ENCODE data around the gene SLC4A1AP. TPM values are rescaled to one million over a fixed set of nuclear protein-coding genes. Genes with fewer than 3 reads are reported as not detected.

Gene SLC4A1AP
- total RNA-seq, 5 donors from 2014 or later (not counting 1 experiment from before 2014, with no cell fraction given): 21.1 to 24.2 (median 21.8) TPM

GRCh38 chr2:27739058-27739373 lies 75.3 kb downstream of the SLC4A1AP start:
- H3K4me3 ChIP-seq (ENCODE audit: control insufficient read depth in 1 of 2, extremely low read depth in 1 of 2, low read length in 1 of 2): no peak overlapping the region
- no peak for ATAC-seq (replicated peaks in 1 of 4)
- H3K27ac ChIP-seq (ENCODE audit: low read length): no peak overlapping the region
- Mint-ChIP-seq H3K9me3 (no peaks in the 10 kb centered on the region), H3K27ac (no peak overlapping the region), H3K36me3 (no peaks in the 10 kb centered on the region), H3K27me3 (peaks cover 0 to 1% of the 10 kb centered on the region in 2 donors), H3K4me1 (peaks cover 8 to 17% (median 15%) of the 10 kb centered on the region in 3 donors), H3K4me3 (no peak overlapping the region)
- CTCF ChIA-PET: no interaction called here
- no peaks in the 10 kb centered on the region for H3K36me3 ChIP-seq (ENCODE audit: control insufficient read depth in 2 of 2, extremely low read depth in 1 of 2, insufficient read depth in 1 of 2, low read length in 1 of 2)
- H3K27me3 ChIP-seq (replicated peaks in 1 of 2; ENCODE audit: control insufficient read depth in 2 of 2, extremely low read depth in 1 of 2, insufficient read depth in 2 of 2, low read length in 1 of 2): peaks cover 0 to 8% of the 10 kb centered on the region in 2 experiments
- DNase-seq: no peak
- no peaks in the 10 kb centered on the region for H3K9me3 ChIP-seq
- POLR2A ChIA-PET: no interaction called here
- H3K4me1 ChIP-seq (ENCODE audit: control insufficient read depth in 1 of 2, extremely low read depth in 1 of 2, insufficient read depth in 2 of 2, low read length in 2 of 2): peaks cover 0 to 16% of the 10 kb centered on the region in 2 experiments
- 97% methylated on average over 4 of the region's 4 CpGs for WGBS (ENCODE audit: insufficient coverage)

GRCh38 chr2:27741673-27742072 lies 78.0 kb downstream of the SLC4A1AP start:
- no peak overlapping the region for H3K4me3 ChIP-seq (ENCODE audit: control insufficient read depth in 1 of 2, extremely low read depth in 1 of 2, low read length in 1 of 2)
- no peaks in the 10 kb centered on the region for H3K36me3 ChIP-seq (ENCODE audit: control insufficient read depth in 2 of 2, extremely low read depth in 1 of 2, insufficient read depth in 1 of 2, low read length in 1 of 2)
- Mint-ChIP-seq H3K27ac (no peak overlapping the region), H3K9me3 (peaks cover 0 to 4% (median 0%) of the 10 kb centered on the region in 3 donors), H3K36me3 (peaks cover 3% of the 10 kb centered on the region), H3K27me3 (peaks cover 0 to 5% of the 10 kb centered on the region in 2 donors), H3K4me1 (peaks cover 0 to 1% (median under 1%) of the 10 kb centered on the region in 3 donors), H3K4me3 (no peak overlapping the region)
- no peaks in the 10 kb centered on the region for H3K4me1 ChIP-seq (ENCODE audit: control insufficient read depth in 1 of 2, extremely low read depth in 1 of 2, insufficient read depth in 2 of 2, low read length in 2 of 2)
- ChIA-PET CTCF (interaction anchor here in 1 of 2 donors (0.6 kb wide), 1 partner anchor 113 kb away, joined by 6 read pairs; no protein-coding TSS in a partner anchor), POLR2A (no interaction called here)
- no CpG with 5 or more reads among the region's 3 CpGs for WGBS (ENCODE audit: insufficient coverage)
- no peaks in the 10 kb centered on the region for H3K27me3 ChIP-seq (replicated peaks in 1 of 2; ENCODE audit: control insufficient read depth in 2 of 2, extremely low read depth in 1 of 2, insufficient read depth in 2 of 2, low read length in 1 of 2)
- ATAC-seq (replicated peaks in 1 of 4): no peak
- DNase-seq: no peak
- H3K27ac ChIP-seq (ENCODE audit: low read length): no peak overlapping the region
- H3K9me3 ChIP-seq: no peaks in the 10 kb centered on the region

GRCh38 chr2:27742571-27742970 lies 78.9 kb downstream of the SLC4A1AP start:
- POLR2A ChIA-PET: no interaction called here
- no peak overlapping the region for H3K27ac Mint-ChIP-seq

More at GRCh38 chr2:27742571-27742970, 78.9 kb downstream of the SLC4A1AP start:
- H3K4me3 Mint-ChIP-seq: no peak overlapping the region
- H3K27ac ChIP-seq (ENCODE audit: low read length): no peak overlapping the region
- WGBS (ENCODE audit: insufficient coverage): 94% methylated on average over 3 of the region's 9 CpGs
- no peak for DNase-seq
- H3K36me3 Mint-ChIP-seq: peaks cover 3% of the 10 kb centered on the region
- H3K9me3 Mint-ChIP-seq: peaks cover 0 to 4% (median 0%) of the 10 kb centered on the region in 3 donors
- H3K4me3 ChIP-seq (ENCODE audit: control insufficient read depth in 1 of 2, extremely low read depth in 1 of 2, low read length in 1 of 2): no peak overlapping the region
- no peaks in the 10 kb centered on the region for H3K9me3 ChIP-seq
- no peaks in the 10 kb centered on the region for H3K4me1 Mint-ChIP-seq
- no peak for ATAC-seq (replicated peaks in 1 of 4)
- no peaks in the 10 kb centered on the region for H3K27me3 ChIP-seq (replicated peaks in 1 of 2; ENCODE audit: control insufficient read depth in 2 of 2, extremely low read depth in 1 of 2, insufficient read depth in 2 of 2, low read length in 1 of 2)
- peaks cover 0 to 7% of the 10 kb centered on the region in 2 donors for H3K27me3 Mint-ChIP-seq
- H3K36me3 ChIP-seq (ENCODE audit: control insufficient read depth in 2 of 2, extremely low read depth in 1 of 2, insufficient read depth in 1 of 2, low read length in 1 of 2): no peaks in the 10 kb centered on the region
- CTCF ChIA-PET: no interaction called here
- H3K4me1 ChIP-seq (ENCODE audit: control insufficient read depth in 1 of 2, extremely low read depth in 1 of 2, insufficient read depth in 2 of 2, low read length in 2 of 2): no peaks in the 10 kb centered on the region

Other genes with a start within 250 kb of the SLC4A1AP start
- 100 to 1,000 TPM in 4 of 5 donors, 10 to 100 TPM in 1; 99.1 to 187 (median 109) TPM for gene NRBP1, start 235.3 kb upstream of the SLC4A1AP start, total RNA-seq
- gene KRTCAP3, start 221.5 kb upstream of the SLC4A1AP start, total RNA-seq: 10 to 100 TPM; 12.3 to 21.1 (median 19.7) TPM
- 10 to 100 TPM; 14.6 to 25.3 (median 17.3) TPM for gene IFT172, start 174.1 kb upstream of the SLC4A1AP start, total RNA-seq
- gene FNDC4, start 168.7 kb upstream of the SLC4A1AP start, total RNA-seq: under 1 TPM; 0.13 to 0.98 (median 0.50) TPM
- under 1 TPM in 2 of 5 donors, not detected in 3; 0.23 to 0.28 TPM for gene GCKR, start 167.1 kb upstream of the SLC4A1AP start, total RNA-seq
- gene ZNF512, start 80.8 kb upstream of the SLC4A1AP start, total RNA-seq: 10 to 100 TPM; 38.9 to 52.1 (median 49.7) TPM
- 1 to 10 TPM in 3 of 5 donors, under 1 TPM in 2; 0.49 to 1.4 (median 1.2) TPM for gene CCDC121, start 34.9 kb upstream of the SLC4A1AP start, total RNA-seq
- gene GPN1, start 34.8 kb upstream of the SLC4A1AP start, total RNA-seq: 10 to 100 TPM; 27.0 to 32.1 (median 28.9) TPM
- 10 to 100 TPM; 39.2 to 53.2 (median 39.3) TPM for gene SUPT7L, start 275 bp upstream of the SLC4A1AP start, total RNA-seq
- gene MRPL33, start 107.8 kb downstream of the SLC4A1AP start, total RNA-seq: 10 to 100 TPM; 25.9 to 39.4 (median 29.7) TPM
- gene RBKS, start 226.5 kb downstream of the SLC4A1AP start, total RNA-seq: 1 to 10 TPM; 1.1 to 6.7 (median 1.5) TPM
- 10 to 100 TPM; 28.4 to 45.2 (median 37.4) TPM for gene BABAM2, start 226.8 kb downstream of the SLC4A1AP start, total RNA-seq